Activated CD8-positive, alpha-beta memory T cell treated with anti-CD3 and anti-CD28 coated beads for 48 hours (primary cell): Measurements from ENCODE around the gene TRIM23.

ENCODE experiments used
- DNase-seq, 3 experiments: peaks; one replicate each; pipeline ENCODE4 v3.0.0-alpha.2; 2020; ENCODE audit warnings: low read depth in 2 of 3, low spot score in 2 of 3

Gene TRIM23

GRCh38 chr5:65566505-65566904, 57.6 kb downstream of the TRIM23 start:
- DNase-seq = no peak

GRCh38 chr5:65563777-65564176, 60.4 kb downstream of the TRIM23 start:
- no peak for DNase-seq

- DNase-seq = peak; percentile 67 to 85 (median 84)
Observed at GRCh38 chr5:65562731-65563701, 61.1 kb downstream of the TRIM23 start, which contains the start of the genes CENPK and PPWD1. Gene CENPK (minus strand): TSS chr5:65563168. CDS start chr5:65554907, 8,261 bp downstream. Gene PPWD1 (plus strand): TSS chr5:65563296. CDS start chr5:65563311, 15 bp downstream.

GRCh38 chr5:65556718-65557117, 67.4 kb downstream of the TRIM23 start:
- DNase-seq = no peak

GRCh38 chr5:65556181-65556580, 68.0 kb downstream of the TRIM23 start:
- DNase-seq = no peak

- no peak for DNase-seq
Observed at GRCh38 chr5:65555287-65555686, 68.8 kb downstream of the TRIM23 start.

GRCh38 chr5:65553941-65554340, 70.2 kb downstream of the TRIM23 start:
- DNase-seq = no peak

GRCh38 chr5:65548281-65548680, 75.9 kb downstream of the TRIM23 start:
- DNase-seq = no peak

GRCh38 chr5:65546141-65546540, 78.0 kb downstream of the TRIM23 start:
- no peak for DNase-seq

- no peak for DNase-seq
Observed at GRCh38 chr5:65544473-65544872, 79.7 kb downstream of the TRIM23 start.

GRCh38 chr5:65539827-65540226, 84.3 kb downstream of the TRIM23 start:
- no peak for DNase-seq
